ENCODE results near the gene XXYLT1. TPM values are rescaled to one million over a fixed set of nuclear protein-coding genes. Genes with fewer than 3 reads are reported as not detected.

The XXYLT1 gene
- total RNA-seq, 1 experiment from 2014 or later: 23.4 TPM

DNA sequence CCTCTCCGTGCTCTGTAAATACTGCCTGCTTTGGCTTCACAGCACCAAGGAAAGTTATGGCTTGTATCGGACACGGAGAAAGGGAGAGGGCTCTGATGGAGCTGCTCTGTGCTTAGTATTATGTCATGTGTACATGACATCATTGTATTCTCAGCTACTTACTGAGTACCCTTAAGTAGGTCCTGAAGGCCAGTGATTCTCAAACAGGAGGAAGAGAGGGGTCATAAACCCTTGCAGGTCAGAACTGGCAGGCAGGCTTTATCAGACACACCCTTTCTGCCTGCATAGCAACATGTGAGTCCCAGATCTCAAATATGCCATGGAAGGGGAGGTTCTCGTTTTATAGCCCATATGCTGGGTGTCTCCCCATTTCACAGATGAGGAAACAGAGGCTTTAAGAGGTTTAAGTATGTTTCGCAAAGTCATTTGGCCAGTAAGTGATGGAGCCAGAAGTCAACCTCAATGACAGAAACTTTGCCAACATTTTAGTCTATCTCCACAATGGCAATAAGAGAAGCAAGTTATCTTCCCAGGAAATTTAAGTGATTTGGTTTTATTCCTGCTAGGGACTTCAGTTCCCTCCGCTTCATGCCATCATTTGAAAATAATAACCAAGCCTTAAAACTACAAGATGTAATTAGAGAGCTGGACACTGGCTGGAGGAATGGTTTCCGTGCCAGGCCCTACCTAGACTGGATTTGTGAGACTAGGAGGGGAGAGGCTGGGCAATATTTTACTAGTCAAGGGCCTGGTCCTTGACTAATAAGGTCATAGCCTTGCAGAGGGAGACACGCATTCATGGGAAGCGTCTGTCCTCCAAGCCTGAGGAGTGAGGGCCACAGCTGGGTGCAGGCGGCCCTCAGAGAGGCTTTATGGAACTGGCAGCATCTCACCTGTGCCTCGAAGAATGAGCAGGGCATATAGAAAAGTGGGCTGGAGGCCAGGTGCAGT lies 133.0 kb downstream of the XXYLT1 start:
- DNase-seq (ENCODE audit: low spot score) (no peak), ATAC-seq (no peak)
- no peak for TF ChIP-seq ZNF416 (CRISPR knock-in tag; IDR thresholded peaks at IDR 0.05)
- TF ChIP-seq, protein P1, sequence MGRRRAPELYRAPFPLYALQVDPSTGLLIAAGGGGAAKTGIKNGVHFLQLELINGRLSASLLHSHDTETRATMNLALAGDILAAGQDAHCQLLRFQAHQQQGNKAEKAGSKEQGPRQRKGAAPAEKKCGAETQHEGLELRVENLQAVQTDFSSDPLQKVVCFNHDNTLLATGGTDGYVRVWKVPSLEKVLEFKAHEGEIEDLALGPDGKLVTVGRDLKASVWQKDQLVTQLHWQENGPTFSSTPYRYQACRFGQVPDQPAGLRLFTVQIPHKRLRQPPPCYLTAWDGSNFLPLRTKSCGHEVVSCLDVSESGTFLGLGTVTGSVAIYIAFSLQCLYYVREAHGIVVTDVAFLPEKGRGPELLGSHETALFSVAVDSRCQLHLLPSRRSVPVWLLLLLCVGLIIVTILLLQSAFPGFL (CRISPR knock-in tag; IDR thresholded peaks at IDR 0.05; ENCODE audit: borderline replicate concordance): no peak
- TF ChIP-seq, protein P2, sequence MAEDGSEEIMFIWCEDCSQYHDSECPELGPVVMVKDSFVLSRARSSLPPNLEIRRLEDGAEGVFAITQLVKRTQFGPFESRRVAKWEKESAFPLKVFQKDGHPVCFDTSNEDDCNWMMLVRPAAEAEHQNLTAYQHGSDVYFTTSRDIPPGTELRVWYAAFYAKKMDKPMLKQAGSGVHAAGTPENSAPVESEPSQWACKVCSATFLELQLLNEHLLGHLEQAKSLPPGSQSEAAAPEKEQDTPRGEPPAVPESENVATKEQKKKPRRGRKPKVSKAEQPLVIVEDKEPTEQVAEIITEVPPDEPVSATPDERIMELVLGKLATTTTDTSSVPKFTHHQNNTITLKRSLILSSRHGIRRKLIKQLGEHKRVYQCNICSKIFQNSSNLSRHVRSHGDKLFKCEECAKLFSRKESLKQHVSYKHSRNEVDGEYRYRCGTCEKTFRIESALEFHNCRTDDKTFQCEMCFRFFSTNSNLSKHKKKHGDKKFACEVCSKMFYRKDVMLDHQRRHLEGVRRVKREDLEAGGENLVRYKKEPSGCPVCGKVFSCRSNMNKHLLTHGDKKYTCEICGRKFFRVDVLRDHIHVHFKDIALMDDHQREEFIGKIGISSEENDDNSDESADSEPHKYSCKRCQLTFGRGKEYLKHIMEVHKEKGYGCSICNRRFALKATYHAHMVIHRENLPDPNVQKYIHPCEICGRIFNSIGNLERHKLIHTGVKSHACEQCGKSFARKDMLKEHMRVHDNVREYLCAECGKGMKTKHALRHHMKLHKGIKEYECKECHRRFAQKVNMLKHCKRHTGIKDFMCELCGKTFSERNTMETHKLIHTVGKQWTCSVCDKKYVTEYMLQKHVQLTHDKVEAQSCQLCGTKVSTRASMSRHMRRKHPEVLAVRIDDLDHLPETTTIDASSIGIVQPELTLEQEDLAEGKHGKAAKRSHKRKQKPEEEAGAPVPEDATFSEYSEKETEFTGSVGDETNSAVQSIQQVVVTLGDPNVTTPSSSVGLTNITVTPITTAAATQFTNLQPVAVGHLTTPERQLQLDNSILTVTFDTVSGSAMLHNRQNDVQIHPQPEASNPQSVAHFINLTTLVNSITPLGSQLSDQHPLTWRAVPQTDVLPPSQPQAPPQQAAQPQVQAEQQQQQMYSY (CRISPR knock-in tag; IDR thresholded peaks at IDR 0.05): no peak
- H3K27ac Mint-ChIP-seq: no peak overlapping the region
- H3K27me3 Mint-ChIP-seq (ENCODE audit: low read depth): no peaks in the 10 kb centered on the region
- peaks cover 15% of the 10 kb centered on the region for H3K9me3 Mint-ChIP-seq
- peaks cover 21% of the 10 kb centered on the region for H3K36me3 Mint-ChIP-seq
- CTCF ChIA-PET: no interaction called here
- no peak overlapping the region for H3K4me3 Mint-ChIP-seq
- H3K4me1 Mint-ChIP-seq: no peaks in the 10 kb centered on the region
- POLR2A ChIA-PET: no interaction called here

DNA sequence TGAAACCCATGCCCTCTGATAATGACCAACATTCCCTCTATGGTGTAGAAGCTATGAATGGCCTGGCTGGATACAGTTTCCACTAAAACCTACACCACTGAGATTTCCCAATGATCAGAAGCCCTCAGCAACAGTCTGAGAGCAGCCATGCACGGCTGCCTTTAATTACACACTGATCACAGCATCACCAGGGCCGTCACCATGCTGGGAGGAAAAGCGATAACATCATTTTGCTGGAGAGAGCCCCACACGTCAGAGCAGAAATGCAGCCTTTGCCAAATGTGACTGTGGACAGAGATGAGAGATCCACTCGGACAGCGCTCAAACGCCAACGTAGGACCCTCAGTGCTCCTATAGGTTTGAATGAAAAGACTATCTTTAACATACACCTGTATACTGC lies 135.0 kb downstream of the XXYLT1 start:
- H3K4me1 Mint-ChIP-seq: peaks cover 6% of the 10 kb centered on the region; the same call in 1 of the 2 replicates
- H3K27me3 Mint-ChIP-seq (ENCODE audit: low read depth): no peaks in the 10 kb centered on the region
- POLR2A ChIA-PET: no interaction called here
- CTCF ChIA-PET: no interaction called here
- H3K36me3 Mint-ChIP-seq: peaks cover 8% of the 10 kb centered on the region
- H3K27ac Mint-ChIP-seq: no peak overlapping the region
- DNase-seq (ENCODE audit: low spot score) (no peak), ATAC-seq (no peak)
- no peak for TF ChIP-seq NR1H2 (CRISPR knock-in tag; IDR thresholded peaks at IDR 0.05)
- TF ChIP-seq TP53 (CRISPR knock-in tag; IDR thresholded peaks at IDR 0.05): no peak
- TF ChIP-seq ZBTB21 (CRISPR knock-in tag; IDR thresholded peaks at IDR 0.05; ENCODE audit: borderline replicate concordance): no peak
- TF ChIP-seq, protein P3, sequence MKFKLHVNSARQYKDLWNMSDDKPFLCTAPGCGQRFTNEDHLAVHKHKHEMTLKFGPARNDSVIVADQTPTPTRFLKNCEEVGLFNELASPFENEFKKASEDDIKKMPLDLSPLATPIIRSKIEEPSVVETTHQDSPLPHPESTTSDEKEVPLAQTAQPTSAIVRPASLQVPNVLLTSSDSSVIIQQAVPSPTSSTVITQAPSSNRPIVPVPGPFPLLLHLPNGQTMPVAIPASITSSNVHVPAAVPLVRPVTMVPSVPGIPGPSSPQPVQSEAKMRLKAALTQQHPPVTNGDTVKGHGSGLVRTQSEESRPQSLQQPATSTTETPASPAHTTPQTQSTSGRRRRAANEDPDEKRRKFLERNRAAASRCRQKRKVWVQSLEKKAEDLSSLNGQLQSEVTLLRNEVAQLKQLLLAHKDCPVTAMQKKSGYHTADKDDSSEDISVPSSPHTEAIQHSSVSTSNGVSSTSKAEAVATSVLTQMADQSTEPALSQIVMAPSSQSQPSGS (CRISPR knock-in tag; IDR thresholded peaks at IDR 0.05; ENCODE audit: borderline replicate concordance, low read depth): no peak
- TF ChIP-seq JUN (CRISPR knock-in tag; IDR thresholded peaks at IDR 0.05): no peak
- TF ChIP-seq ELF4 (CRISPR knock-in tag; IDR thresholded peaks at IDR 0.05; ENCODE audit: low read depth): no peak
- no peak for TF ChIP-seq RORB (CRISPR knock-in tag; IDR thresholded peaks at IDR 0.05)
- TF ChIP-seq KAT7 (CRISPR knock-in tag; IDR thresholded peaks at IDR 0.05; ENCODE audit: borderline replicate concordance): no peak
- no peak for TF ChIP-seq OVOL2 (CRISPR knock-in tag; IDR thresholded peaks at IDR 0.05; ENCODE audit: borderline replicate concordance)
- H3K4me3 Mint-ChIP-seq: no peak overlapping the region
- peaks cover 8% of the 10 kb centered on the region for H3K9me3 Mint-ChIP-seq

DNA sequence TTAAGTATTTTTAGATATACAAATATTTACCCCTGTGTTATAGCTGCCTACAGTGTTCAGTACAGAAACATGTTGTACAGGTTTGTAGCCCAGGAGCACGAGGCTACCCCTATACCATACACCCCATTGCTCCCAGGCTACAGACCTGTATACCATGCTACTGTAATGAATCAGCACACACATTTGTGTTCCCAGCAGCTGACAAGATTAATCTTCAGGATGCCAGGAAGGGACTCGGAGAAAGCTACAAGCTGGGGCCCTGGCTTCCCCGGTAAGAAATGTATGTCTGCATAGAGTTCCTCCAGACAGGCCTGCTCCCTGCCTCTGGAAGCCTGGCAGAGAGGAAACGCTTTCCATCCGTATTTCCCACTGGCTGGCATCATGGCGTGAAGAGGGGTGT lies 136.5 kb downstream of the XXYLT1 start:
- Mint-ChIP-seq H3K36me3 (no peaks in the 10 kb centered on the region), H3K27me3 (ENCODE audit: low read depth) (no peaks in the 10 kb centered on the region), H3K4me3 (no peak overlapping the region), H3K27ac (no peak overlapping the region), H3K9me3 (no peaks in the 10 kb centered on the region), H3K4me1 (peaks cover 12% of the 10 kb centered on the region)
- TF ChIP-seq, protein P4, sequence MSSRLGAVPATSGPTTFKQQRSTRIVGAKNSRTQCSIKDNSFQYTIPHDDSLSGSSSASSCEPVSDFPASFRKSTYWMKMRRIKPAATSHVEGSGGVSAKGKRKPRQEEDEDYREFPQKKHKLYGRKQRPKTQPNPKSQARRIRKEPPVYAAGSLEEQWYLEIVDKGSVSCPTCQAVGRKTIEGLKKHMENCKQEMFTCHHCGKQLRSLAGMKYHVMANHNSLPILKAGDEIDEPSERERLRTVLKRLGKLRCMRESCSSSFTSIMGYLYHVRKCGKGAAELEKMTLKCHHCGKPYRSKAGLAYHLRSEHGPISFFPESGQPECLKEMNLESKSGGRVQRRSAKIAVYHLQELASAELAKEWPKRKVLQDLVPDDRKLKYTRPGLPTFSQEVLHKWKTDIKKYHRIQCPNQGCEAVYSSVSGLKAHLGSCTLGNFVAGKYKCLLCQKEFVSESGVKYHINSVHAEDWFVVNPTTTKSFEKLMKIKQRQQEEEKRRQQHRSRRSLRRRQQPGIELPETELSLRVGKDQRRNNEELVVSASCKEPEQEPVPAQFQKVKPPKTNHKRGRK (CRISPR knock-in tag; IDR thresholded peaks at IDR 0.05; ENCODE audit: borderline replicate concordance): no peak
- no peak for TF ChIP-seq NR3C1 (CRISPR knock-in tag; conservative IDR thresholded peaks at IDR 0.05; ENCODE audit: low read depth)
- ChIA-PET POLR2A (no interaction called here), CTCF (no interaction called here)
- ATAC-seq (no peak), DNase-seq (ENCODE audit: low spot score) (no peak)

Data from WTC11 (cell line).